ENCODE measurements around the gene FGFR3. TPM values are rescaled to one million over a fixed set of nuclear protein-coding genes. Genes with fewer than 3 reads are reported as not detected.

Gene FGFR3
- 0.39 and 1.4 TPM in 2 replicates for total RNA-seq

DNA sequence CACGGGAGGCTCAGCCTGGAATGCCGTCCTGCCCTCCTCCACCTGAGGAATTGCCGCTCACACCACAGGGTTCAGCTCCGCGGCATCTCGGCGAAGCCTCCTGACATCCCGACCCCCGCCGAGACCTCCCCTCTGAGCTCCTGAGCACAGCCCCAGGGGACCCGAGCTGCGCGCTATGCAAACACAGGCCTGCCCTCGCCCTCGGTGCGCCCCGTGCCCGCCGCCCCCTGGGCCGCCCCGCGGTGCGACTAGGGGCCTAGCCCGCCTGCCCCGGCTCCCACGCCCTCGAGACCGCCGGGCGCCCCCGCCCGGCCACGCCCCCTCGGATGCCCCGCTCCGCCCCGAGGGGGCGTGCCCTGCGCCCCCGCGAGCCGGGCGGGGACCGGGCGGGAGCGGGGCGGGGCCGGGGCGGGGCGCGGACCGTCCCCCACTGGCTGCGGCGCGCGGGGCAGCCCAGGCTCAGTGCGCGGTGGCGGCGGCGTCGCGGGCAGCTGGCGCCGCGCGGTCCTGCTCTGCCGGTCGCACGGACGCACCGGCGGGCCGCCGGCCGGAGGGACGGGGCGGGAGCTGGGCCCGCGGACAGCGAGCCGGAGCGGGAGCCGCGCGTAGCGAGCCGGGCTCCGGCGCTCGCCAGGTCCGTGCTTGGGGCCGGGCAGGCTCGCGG, at the start of gene FGFR3:
Gene FGFR3 (plus strand): TSS at position 462 of the 664 bp plus-strand sequence. CDS start 642 bp downstream, outside the sequence.

DNA sequence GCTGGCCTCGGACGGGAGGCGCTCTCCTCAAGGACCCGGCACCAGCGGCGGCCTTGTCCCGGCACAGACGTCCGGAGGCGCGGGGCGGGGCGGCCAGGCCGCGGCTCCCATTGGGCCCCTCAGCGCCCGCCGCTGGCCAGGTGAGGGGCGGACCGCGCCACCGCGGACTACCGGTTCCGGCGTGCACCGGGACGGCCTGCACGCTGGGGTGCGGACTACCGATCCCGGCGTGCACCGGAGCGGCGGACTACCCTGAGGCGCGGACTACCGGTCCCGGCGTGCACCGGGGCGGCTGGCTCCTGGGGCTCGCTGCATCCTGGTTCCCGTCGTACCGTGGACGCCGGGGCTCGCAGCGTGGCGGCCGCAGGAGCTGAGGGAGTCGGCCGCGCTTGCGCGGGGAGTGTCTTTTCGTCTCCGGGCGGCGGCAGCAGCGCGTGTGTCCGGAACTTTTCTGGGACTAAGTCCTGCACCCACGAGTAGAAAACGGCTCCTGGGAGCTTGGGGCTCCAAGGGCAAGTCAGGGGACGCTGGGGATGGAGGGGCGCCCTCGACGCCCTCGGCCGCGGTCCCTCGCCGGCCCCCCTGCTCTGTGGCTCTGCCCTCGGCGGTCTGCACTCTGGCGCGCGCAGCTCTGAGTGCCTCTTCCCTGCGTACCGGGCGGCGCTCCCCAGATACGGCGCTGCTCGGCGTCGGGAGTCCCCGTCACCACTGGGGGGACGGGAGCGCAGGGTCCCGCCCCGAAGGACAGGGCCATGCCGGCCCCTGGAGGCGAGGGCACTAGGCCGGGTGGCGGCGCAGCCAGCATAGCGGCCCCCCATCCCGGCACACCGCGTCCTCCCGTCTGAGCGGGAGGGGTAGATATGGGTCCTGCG, 63.2 kb downstream of the FGFR3 start, which contains the start of gene LETM1:
Gene LETM1 (minus strand): TSS at position 86 of the 872 bp plus-strand sequence. CDS start 206 bp downstream, outside the sequence.

Other genes with a start within 250 kb of the FGFR3 start
- 2.3 and 3.0 TPM in 2 replicates for gene FAM53A, start 109.0 kb upstream of the FGFR3 start, total RNA-seq
- 61.5 and 71.1 TPM in 2 replicates for gene SLBP, start 81.0 kb upstream of the FGFR3 start, total RNA-seq
- 22.2 and 22.5 TPM in 2 replicates for gene TMEM129, start 72.0 kb upstream of the FGFR3 start, total RNA-seq
- gene TACC3, start 71.8 kb upstream of the FGFR3 start, total RNA-seq, result 9.9 and 13.1 TPM in 2 replicates
- 43.5 and 52.1 TPM in 2 replicates for gene LETM1, start 62.9 kb downstream of the FGFR3 start, total RNA-seq
- gene NSD2, start 78.1 kb downstream of the FGFR3 start, total RNA-seq, result 70.0 and 73.3 TPM in 2 replicates
- 13.3 and 15.2 TPM in 2 replicates for gene NELFA, start 215.7 kb downstream of the FGFR3 start, total RNA-seq